ENCODE measurements around the gene FOXG1. TPM values are rescaled to one million over a fixed set of nuclear protein-coding genes. Genes with fewer than 3 reads are reported as not detected.

Gene FOXG1
- total and polyA plus RNA-seq, 5 donors from 2014 or later: not detected

DNA sequence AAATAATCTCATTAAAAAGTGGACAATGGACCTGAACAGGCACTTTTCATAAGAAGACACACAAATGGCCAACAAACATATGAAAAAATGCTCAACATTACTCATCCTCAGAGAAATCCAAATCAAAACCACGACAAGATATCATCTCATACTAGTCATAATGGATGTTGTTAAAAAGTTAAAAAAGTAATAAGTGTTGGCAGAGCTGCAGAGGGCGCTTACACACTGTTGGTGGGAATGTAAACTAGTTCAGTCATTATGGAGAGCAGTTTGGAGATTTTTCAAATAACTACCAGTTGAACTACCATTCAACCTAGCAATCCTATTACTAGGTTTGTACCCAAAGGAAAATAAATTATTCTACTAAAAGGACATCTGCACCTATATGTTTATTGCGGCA is 47.2 kb downstream of the FOXG1 start:
- Mint-ChIP-seq H3K4me3 (no peak overlapping the region), H3K9me3 (peaks cover 0 to 24% (median 5%) of the 10 kb centered on the region in 7 donors), H3K27me3 (no peaks in the 10 kb centered on the region), H3K36me3 (no peaks in the 10 kb centered on the region), H3K4me1 (no peaks in the 10 kb centered on the region), H3K27ac (no peak overlapping the region)
- no peaks in the 10 kb centered on the region for H3K36me3 ChIP-seq (ENCODE audit: control insufficient read depth, insufficient read depth, low read length)
- DNase-seq (no peak), ATAC-seq (ENCODE audit: low read depth in 2 of 2) (no peak)
- no peak overlapping the region for H3K27ac ChIP-seq (ENCODE audit: insufficient read depth, low read length, poor library complexity, severe bottlenecking)
- H3K4me1 ChIP-seq (ENCODE audit: control insufficient read depth, insufficient read depth, low read length, poor library complexity, severe bottlenecking): no peaks in the 10 kb centered on the region
- peaks cover 0 to 5% of the 10 kb centered on the region in 2 experiments for H3K9me3 ChIP-seq (ENCODE audit: control insufficient read depth in 2 of 2, low read length in 2 of 2)
- no peaks in the 10 kb centered on the region for H3K27me3 ChIP-seq (ENCODE audit: control insufficient read depth, insufficient read depth, low read length)
- H3K4me3 ChIP-seq (ENCODE audit: low read depth, low read length): no peak overlapping the region

Measured in CD4-positive, CD25-positive, alpha-beta regulatory T cell (primary cell).